Activated T-cell treated with anti-CD3 and anti-CD28 coated beads for 24 hours (primary cell): ENCODE results near the gene TECPR1.
A peak's percentile ranks its signal among the peaks of the same experiment; 100 is the strongest.

ENCODE experiments used
- DNase-seq: peaks from one replicate; pipeline ENCODE4 v3.0.0-alpha.2; 2020; ENCODE audit warnings: low read depth

Gene TECPR1

DNA sequence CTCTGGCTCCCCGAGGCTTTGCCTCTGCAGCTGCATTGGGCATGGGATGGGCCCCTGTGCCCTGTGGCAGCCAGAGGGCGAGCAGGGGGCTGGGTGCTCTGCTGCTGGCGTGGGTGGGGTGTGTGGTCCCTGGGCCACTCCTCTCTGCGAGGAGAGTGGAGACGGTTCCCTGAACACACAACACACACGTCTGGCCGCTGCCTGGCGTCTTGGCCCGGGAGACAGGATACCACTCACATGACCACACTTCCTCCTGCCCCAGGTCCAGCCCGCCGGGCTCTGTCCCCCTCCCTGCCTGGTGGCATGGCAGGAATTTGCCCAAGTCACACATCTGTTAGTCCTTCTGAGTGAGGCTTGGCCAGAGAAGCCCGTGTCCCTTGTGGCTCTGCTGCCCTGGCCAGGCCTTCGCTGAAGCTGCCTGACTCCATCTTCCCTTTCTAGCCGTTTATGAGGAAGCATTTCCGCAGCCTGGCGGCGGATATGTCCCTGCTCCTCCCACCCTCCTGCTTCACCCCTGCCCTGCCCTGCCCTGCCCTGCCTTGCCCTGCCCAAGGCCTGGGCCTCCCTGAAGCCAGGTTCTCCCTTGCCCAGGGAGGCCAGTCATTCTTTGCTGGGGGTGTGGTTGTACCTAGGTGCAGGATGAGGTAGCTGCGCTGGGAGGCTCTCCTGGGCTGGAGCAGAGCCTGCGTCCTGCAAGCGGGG, 32.5 kb upstream of the TECPR1 start:
- DNase-seq, result no peak

DNA sequence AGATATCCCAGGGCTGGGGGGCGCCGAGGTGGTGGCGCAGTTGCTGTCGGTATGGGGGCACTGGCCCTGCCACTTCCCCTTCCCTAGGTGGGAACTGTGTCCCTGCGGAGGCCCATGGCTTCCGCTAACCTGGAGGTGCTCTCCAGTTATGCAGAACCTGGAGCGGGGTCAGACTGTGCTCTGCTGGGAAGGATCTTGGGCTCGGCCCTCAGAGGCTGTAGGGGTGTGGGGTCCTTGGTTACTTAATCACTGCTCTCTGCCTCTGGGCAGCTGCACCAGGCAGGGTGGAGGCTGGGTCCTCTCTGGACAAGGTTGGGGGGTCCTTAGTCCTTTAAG, 31.8 kb upstream of the TECPR1 start:
- DNase-seq, result no peak

DNA sequence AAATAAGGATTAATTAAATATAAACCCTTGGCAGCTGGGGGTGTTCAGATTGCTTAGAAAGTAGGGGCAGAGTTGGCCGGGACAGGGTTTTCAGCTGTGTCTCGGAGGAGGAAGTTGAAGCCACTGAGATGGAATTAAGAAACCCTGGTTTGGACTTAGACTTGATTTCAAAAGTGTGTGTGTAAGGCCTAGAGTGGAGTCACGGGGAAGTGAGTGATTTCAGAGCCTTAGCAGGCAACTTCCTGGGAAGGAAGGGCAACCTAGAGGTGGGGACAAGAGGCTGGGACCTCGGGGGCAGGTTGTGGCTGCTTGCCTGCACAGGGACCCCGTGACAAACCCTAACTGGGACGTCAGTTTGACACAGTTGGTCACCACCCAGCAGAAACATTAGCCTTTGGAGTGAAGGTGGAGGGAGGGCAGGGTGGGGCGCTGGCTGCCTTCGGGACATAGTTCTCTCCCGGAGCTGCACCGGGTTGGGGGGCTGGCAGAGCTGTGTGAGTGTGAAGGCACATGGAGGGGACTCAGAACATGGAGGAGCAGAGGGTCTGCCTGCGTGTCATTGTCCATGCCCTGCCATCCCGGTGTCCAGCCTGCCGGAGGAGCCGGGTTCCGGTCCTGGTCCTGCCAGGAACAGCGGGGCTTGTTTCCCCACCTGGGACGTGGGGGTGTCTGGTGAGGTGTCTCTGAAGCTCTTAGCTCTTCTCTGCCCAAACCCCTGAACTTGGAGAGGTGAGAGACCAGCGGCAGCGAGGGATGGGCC, 31.3 kb upstream of the TECPR1 start:
- no peak for DNase-seq

DNA sequence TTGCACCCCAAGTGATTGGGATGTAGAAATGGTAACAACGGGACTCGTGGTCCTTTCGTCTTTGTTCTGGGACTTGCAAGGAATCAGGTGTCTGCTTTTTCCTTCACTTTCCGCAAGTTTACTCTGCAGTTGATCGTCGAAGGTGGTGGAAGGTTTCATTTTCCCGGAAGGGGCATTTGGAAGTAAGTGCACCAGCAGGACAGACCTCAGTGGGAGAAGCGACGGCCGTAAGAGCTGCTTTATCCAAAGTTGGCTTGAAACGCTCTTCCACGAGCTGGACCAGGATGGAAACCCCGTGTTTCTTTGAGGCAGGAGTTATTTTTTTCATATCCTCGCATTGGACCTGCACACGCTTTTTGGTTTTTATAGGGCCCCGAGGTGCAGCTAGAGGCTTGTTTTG, 30.7 kb upstream of the TECPR1 start:
- DNase-seq, result no peak

DNA sequence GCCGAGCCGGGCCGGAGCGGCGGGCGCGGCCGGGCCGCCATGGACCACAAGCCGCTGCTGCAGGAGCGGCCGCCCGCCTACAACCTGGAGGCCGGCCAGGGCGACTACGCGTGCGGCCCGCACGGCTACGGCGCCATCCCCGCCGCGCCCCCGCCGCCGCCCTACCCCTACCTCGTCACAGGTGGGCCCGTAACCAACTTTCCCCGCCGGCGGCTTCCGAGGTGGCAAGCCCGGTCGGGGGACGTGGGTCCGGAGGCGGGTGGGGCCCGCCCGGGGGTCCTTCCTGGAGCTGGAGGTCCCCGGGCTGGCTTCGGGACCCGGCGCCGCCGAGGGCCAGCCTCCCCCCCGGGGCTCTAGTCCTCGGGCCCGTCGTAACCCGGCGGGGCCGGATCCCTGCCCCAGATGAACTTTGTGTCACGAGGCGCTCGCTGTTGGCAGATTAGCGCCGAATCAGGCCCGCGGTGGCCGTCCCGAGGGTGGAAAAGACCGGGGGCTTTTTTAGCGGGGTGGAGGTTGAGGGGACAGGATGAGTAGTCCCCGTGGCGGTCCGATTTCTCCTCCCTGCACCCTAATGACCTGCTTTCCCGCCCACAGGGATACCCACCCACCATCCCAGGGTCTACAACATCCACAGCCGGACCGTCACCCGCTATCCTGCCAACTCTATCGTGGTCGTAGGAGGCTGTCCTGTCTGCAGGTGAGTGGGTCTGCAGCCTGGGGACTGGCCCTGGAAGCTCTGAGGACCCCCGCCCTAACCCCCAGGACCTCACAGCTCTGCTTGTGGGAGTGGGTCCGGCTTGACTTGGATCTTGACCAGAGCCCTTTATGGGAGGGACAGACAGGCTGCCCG, 29.9 kb upstream of the TECPR1 start:
- no peak for DNase-seq

DNA sequence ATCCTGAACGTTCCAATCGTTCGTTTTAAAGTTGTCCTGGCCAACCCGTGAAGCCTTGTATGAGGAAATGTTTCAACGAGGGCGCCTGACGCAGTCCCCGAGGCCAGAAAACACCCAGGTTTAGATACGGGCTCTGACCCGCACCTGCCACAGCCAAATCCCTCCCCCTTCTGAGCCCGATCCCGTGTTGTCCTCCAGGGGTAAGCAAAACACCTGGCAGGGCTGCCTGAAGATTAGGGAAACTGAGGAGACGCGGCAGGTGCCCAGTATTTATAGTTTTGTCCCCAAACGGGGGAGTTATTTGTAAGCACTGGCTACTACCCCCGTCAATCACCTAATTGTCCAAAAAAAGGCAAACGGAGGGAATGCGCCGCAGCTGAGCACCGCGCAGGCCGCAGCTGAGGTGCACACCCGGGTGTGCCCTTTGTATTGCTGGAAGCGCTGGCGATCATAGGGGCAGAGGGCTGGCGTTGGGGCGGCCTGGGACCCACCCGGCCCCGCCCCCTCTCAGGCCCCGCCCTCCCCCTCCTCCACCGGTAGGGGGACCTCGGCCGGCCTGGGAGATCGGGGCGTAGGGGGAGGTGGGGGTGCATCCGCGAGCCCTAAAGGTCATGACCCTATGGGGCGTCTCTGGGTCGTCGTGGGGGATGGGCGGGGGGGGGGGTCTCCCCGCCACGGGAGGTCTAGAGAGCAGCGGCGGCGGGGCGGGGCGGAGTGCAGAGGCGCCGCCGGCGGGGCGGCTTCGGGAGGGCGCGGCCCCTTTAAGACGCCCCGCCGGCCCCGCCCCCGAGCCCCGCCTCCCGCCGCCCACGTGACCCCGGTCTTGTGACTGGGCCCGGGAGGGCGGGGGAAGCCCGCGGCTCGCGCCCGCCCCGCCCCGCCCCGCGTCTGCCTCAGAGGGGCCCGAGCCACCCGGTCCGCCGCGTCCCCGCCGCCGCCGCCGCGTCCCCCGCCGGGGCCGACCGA, 29.0 kb upstream of the TECPR1 start, which contains the start of gene BRI3:
Gene BRI3 (plus strand): TSS at position 896 of the 966 bp plus-strand sequence. CDS start 110 bp downstream, outside the sequence.
- DNase-seq, result peak; percentile 89

DNA sequence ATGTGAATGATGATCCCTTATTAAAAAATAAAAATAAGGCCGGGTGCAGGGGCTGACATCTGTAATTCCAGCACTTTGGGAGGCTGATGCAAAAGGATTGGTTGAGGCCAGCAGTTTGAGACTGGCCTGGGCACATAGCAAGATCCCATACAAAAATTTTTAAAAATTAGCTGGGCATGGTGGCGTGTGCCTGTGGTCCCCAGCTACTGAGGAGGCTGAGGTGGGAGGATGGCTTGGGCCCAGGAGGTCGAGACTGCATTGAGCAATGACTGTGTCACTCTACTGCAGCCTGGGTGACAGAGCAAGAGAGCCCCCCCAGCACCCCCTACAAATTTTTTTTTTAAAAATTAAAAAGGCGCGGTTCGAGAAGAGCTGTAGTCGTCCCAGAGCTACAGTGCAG, 28.3 kb upstream of the TECPR1 start:
- no peak for DNase-seq

DNA sequence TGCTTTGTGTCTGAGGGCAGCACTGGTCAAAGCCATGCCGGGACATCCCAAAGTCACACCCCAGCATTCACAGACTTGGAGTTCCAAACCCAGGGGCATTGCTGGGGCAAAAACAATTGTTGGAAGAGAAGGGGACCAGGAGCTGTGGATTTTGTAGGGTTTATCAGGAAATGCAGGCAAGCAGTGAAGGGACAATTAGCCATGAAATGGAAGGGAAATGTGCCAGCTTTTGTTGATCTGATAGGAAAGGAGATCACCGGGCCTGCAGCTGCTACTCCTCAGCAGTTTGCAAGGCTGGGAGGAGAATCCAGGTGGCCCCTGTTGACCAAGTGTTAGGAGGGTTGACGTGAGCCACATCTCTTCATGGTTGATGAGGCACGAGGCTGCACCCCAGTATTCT, 26.9 kb upstream of the TECPR1 start:
- no peak for DNase-seq

DNA sequence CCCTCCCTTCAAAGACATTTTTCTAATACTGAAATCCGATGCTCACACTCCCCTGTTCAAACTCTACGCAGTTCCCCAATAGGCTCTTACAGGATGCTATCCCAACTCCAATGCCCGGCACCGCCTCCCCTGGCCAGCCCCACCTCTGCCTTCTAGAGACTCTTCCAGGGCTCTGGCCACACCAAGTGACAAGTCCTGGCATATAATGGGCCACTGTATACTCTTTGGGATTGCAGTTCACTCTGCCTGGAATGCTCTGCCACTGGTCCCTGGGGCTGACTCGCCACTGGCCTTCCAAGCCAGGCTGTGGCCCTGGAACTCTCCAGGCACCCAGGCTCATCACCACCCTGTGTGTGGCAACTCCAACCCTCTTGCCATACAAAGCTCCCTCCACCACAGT, 26.4 kb upstream of the TECPR1 start:
- no peak for DNase-seq

DNA sequence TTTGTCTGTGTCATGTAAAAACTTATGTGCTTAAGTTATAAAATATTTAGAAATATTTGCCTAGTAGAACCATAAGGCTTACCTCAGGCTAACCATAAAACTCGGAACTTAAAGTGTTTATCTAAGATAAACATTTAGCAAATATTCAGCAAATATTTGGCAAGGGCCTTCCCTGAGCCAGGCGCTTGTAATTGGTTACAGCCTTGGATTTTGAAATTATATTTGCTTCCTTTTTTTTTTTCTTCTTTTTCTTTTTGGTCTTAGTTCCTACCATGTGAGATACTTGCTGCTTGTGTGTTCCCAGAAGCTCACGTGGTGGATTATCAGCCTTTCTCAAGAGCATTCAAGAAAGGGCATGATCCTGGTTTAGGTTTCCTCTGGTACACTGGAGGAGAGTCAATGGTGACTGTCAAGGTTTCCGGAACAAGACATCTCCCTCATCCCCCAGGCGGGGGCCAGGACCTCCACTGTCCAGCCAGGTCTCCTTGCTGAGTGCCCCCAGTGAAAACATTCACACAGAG, 24.3 kb upstream of the TECPR1 start:
- no peak for DNase-seq

DNA sequence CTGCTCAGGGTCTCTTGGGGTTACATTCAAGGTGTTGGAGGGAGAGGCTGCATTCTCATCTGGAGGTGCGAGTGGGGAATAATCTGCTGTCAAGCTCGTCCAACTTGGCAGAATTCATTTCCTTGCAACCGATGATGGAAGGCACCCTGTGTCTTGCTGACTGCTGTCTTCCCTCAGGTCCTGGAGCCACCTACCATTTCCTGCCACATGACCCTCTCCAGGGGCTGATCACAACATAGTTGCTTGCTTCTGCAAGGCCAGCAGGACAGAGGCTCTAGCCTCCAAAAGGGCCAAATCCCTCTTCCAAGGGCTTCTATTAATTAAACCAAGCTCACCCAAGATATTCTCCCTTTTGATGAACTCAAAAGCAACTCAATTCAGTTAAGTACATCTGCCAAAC, 15.3 kb upstream of the TECPR1 start:
- DNase-seq, result no peak

DNA sequence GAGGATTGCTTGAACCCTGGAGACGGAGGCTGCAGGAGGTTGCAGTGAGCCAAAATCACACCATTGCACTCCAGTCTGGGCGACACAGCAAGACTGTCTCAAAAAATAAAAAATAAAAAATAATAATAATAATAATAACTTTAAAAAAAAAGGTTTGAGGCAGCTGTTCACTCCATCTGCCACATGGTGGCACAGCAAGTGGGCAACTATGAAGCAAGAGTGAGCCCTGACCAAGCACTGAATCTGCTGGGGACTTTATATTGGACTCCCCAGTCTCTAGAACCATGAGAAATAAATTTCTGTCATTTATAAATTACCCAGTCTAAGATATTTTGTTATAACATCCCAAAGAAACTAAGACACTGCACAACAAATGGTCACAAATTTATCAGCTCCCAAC, 14.8 kb upstream of the TECPR1 start:
- DNase-seq, result no peak

DNA sequence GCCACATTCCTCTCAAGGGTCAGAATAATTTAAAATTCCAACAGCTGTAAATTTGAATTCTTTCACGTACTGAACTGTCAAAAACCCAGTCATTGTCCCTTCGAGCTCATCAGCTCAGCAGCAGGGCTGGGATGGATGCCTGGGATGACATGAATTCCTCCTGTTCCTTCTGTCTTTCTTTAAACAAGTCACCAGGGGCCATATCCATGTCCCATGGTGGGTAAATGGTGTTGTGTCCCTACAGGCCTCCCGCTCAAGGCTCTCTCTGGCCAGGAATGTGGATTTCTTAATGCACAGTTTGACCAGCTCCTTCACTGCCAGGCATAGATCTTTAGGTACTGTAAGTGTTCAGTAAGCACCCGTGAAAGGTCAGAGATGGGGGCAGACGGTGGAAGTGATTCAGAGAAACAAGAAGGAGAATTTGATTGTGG, 13.8 kb upstream of the TECPR1 start:
- no peak for DNase-seq

DNA sequence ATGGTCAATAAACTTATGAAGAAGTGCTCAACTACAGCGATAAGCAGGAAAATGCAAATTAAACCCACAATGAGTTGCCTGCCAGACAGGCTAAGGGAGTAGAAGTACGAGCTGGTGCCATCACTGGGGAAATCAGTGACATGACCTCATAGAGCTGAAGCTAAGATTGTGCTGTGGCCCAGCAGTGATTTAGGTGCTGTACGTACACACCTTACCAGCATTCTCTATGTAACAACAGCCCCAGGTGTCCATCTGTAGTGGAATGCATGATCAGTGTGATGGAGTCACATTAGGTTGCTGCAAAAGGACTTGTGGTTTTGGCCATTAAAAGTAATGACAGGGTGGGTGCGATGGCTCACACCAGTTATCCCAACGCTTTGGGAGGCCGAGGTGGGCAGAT, 5.7 kb upstream of the TECPR1 start:
- no peak for DNase-seq

DNA sequence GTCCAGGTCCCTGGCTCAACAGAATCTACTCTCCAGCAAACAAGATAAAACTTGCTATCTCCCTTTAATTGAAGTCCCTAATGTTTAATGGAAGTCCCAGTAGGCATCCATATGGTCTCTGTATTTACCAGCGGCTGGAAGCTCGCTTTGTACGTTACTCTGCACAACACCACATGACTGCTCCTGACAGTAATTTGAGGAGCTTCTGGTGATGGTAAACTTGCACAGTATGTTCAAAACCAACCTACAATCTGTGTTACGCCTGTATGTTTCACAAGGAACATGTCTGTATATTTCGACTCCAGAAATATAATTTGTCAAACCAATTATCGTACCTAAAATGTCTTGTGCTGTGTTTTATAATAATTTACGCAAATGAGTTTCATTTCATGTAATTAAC, 4.4 kb upstream of the TECPR1 start:
- no peak for DNase-seq

DNA sequence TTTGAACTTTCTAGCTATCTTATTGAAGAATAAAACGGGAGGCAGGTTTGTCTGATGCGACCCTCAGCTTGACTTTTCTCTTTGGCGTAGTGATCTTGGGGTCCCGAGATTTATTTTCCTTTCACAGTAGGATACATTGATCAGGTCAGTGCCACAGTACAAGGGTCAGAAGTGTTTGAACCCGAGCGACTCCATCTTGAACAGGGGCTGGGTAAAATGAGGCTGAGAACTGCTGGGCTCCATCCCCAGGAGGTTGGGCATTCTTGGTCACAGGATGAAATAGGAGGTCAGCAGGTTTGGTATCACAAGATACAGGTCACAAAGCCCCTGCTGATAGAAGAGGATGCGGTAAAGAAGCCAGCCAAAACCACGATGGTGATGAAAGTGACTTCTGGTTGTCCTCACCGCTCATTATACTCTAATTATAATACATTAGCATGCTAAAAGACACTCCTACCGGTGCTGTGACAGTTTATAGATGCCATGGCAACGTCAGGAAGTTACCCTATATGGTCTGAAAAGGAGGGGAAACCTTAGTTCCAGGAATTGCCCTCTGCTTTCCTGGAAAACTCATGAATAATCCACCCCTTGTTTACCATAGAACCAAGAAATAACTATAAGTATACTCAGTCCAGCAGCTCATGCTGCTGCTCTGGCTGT, 3.0 kb upstream of the TECPR1 start:
- no peak for DNase-seq

DNA sequence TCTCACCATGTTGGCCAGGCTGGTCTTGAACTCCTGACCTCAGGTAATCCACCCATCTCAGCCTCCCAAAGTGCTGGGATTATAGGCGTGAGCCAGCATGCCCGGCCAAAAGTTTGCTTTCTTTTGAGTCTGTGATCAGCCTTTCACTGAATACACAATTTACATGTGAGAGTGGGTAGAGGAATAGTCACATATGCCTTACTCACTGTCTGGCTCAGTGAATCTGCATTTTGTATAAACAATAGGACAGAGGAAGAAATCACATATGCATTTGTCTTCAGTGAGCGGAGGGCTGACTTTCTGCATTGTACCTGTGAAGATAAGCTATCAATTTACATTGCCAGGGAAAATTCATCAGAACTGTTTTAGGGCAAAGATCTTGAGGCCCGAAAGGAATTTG, 2.5 kb upstream of the TECPR1 start:
- no peak for DNase-seq

DNA sequence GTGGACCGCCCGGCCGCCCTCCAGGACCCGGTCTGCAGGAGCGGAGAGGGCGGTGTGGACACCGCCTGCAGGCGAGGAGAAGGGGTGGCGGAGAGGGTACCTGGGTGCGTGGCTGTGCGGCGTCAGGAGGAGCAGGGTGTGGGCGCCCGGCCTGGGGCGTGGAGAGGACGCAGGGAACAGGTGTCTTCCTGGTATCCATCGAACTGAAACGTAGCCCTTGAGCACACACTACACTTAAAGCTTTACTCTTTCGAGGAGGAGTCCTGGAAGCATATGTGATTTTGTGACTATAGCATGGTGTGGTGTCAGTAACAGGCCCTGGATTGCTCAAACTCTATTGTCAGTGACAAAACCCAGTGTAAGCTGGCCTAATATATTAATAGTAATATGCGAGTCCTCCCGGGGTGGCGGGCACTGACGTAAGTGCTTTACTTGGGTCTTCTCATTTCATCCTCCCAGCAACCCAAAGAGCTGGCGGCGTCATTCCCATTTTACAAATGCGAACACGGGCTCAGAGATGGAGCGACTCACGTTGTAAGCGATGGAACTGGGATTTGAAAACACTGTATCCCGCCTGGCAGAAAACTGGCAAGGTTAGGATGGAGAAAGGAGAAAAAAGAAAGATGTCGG, 508 bp upstream of the TECPR1 start:
- DNase-seq, result no peak

DNA sequence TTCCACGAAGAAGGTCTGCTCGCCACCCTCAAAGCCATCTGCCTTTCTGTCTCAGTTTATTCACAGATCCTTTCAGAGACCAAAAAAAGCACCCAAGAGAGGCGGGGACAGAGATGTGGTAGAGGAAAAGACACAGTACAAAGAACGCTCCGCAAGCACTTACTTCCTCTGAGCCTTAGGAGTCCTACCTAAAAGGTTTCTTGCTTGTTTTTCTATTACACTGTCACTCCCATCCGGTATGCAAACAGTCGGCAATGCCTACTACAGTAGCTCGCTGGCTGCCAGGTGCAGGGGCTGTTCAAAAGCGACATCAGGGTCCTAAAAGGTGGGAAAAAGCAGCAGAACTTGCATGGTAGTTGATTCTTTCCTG, 816 bp downstream of the TECPR1 start:
- DNase-seq, result peak; percentile 18

DNA sequence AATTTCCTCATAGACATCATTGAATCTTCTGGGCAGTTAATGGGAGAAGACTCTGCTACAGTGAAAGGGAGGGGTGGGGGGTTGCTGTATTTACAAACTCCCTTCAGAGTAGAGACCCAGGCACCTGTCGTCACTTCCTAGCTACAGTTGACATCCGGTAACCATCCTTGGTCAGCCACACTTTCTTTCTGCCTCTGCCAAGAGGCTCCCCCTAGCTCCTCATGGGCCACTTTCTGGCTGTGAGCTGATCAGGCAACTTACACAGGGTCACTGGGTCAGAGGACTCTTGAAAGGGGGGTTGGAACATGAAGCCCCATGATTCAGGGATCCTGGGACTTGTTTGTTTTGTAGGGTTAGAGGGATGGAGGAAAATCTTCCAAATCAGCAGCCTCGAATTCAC, 1.2 kb downstream of the TECPR1 start:
- DNase-seq, result peak; percentile 16

DNA sequence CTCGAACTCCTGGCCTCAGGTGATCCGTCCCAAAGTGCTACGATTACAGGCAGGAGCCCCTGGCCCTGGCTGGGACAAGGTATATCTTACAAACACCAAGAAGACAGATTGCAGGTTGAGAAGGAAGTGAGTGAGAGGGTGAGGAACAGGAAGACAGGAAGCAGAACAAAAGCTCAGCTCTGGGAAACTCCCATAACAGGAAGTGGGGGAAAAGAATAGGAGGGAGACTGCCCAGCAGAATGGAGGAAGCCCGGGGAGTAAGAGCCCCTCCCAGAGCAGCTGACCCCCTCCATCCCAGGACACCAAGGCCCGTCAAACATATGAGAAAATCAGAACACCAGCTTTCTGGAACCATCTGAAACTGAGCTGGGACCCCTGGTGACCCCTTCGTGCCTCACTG, 2.9 kb downstream of the TECPR1 start:
- DNase-seq, result no peak
